Islet of Langerhans (tissue), 1 donor: ENCODE measurements around the gene COLEC12.

Experiments used
- FAIRE-seq: peaks from one replicate; lab custom pipeline; 2011; peaks lifted over from hg19 to GRCh38; lab: Jason Lieb, UNC

The COLEC12 gene

GRCh38 chr18:356778-357177 lies 143.7 kb downstream of the COLEC12 start:
- no peak for FAIRE-seq

- FAIRE-seq = no peak
These were observed 144.8 kb downstream of the COLEC12 start for GRCh38 chr18:355678-356077.

DNA sequence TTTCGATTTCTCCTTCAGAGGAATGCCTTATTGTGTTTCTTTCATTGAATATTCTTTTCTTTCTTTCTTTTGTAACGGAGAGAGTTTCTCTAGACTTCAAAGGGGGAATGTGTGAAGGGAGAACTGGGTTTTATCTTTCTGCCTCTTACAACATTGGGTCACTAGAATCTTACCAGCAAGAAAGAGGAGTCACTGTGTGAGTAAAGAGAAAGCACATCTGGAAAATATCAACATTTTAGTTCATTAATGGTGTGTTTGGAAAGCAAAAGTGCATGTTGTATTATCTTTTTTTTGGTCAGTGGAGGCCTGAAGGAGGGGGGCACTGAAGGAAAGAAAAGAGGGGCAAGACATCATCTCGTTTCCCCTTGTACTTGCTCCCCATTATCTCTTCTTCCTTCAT lies 146.0 kb downstream of the COLEC12 start:
- FAIRE-seq = no peak

DNA sequence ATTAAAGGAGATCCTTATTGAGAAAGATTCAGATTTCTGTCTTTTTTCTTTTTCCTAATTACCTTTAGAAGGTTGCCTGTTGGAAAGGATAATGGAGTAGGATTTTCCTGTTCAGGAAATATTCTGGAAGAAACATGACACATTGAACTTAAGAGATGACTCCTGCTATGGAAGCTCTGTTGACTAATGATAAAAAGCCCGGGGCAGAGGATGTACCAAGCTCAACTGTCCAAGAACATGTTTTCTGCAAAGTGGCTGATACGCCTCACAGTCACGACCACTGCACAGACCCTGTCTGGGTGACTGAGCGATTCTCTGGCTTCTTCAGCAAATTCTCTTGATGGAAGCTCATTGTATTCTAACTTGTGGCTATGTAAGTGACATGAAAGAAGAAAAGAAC lies 146.5 kb downstream of the COLEC12 start:
- FAIRE-seq = no peak

DNA sequence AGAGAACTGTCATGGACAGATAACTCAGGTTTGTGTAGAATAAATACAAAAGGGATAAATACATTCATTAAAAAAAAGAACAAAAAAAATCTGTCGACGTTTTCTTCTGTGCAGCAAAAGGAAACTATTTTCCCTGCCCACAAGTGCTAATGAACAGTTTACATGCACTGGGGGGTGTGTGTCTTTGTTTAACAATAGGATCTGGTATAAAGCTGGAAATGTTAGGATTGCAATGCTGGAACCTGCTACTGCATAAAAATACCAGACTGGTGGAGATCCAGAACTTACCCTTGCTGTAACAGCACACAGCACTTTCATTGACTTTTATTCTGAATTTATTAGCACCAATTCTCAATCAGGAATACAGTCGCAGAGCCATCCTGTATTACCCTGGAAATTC lies 148.1 kb downstream of the COLEC12 start:
- no peak for FAIRE-seq

DNA sequence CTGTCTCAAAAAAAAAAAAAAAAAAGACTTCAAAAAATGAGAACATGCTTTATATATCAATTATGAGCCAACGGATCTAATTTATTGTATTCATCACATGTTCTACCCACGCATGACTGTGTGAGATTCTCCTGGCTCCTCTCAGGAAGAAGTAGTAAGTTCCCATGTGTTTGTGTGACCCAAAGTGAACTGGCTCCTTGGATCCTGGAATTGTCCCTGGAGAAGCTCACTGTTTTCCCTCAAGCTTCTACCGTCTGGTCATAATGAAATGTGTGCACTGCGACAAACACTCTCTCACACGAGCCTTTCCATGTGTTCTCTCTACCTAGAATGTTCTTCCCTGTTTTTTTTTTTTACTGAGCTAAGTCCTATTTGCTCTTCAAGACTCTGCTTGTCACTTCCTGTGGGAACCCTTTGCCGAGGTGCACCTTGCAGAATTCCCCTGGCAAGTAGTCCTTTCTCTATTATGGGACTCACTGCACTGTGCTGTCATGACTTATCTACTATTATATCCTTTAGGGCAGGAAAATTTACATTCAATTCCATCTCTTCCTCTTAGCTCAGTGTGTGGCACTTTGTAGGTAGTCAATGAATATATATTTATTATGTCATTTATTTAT lies 149.4 kb downstream of the COLEC12 start:
- FAIRE-seq = no peak

DNA sequence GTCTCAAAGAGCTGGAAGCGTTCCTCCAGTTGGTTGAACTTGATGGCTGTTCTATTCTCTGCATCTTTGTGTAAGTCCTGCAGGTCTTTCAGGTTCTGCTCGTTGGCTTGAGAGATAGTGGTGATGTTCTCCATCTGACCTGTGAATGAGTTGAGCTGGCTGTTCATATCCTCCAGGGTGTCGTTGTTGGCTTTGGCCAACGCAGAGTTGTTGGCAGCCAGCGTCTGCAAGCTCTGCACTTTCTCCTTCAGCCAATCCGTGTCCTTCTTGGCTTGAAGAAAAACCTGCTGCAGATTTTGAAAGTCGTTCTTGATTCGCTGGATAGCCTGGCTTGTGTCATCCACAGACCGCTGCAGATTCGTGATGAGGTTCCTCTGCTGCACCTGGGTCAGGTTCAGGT lies 153.9 kb downstream of the COLEC12 start:
- no peak for FAIRE-seq

DNA sequence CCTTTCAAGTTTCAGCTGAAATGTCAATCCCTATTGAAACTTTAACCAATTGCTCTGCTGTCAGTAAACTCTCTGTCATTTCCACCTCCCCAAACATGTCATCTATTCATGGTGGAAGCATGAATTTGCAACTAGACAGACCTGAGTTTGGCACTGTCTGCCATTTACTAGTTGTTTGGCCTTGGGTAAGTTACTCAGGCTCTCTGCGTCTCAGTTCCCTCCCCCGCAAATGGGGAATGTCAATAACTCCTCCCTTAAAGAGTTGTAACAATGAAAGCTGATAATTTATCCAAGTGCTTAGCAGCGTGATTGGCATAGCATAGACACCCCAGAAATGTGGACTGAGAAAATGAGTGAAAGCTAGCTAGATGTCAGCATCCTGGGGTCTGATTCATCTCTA lies 159.4 kb downstream of the COLEC12 start:
- no peak for FAIRE-seq

GRCh38 chr18:340044-340443 lies 160.5 kb downstream of the COLEC12 start:
- no peak for FAIRE-seq

DNA sequence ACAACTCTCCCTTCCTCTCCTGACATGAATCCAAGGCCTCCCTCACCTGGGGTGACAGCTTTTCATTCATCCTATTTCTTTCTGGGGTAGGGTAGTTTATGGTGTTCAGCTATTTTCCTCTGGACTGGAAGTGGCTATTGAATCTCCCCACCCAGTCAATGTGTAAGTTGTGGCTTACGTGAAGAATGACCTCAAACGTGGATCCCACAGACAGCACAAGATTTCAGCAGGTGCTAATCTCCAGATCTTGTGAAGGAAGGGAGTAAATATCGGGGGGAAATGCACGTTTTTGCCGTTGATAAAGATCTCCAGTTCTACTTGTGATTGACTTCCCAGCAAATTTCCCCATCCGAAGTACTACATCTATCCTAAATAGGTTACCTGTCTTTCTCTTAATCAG lies 161.3 kb downstream of the COLEC12 start:
- FAIRE-seq = no peak

GRCh38 chr18:336713-337112 lies 163.8 kb downstream of the COLEC12 start:
- FAIRE-seq = no peak

DNA sequence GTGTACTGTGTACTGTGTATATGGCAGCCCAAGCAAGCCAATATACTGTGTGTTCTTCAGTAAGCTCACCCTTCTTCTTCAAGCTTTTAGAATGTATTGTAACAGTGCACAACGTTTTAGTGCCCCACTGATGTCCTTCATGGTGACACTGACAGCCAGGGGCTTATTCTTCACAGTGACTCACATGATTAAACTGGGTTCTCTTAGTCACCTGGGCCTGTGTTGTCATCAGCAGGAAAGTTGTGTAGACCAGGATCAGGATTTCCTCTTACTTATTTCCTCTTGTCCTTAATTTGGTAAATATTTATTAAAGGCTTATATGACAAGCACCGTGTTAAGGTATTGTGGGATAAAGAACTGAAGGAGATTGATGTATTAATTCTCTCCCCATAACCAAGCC lies 164.8 kb downstream of the COLEC12 start:
- FAIRE-seq = no peak

DNA sequence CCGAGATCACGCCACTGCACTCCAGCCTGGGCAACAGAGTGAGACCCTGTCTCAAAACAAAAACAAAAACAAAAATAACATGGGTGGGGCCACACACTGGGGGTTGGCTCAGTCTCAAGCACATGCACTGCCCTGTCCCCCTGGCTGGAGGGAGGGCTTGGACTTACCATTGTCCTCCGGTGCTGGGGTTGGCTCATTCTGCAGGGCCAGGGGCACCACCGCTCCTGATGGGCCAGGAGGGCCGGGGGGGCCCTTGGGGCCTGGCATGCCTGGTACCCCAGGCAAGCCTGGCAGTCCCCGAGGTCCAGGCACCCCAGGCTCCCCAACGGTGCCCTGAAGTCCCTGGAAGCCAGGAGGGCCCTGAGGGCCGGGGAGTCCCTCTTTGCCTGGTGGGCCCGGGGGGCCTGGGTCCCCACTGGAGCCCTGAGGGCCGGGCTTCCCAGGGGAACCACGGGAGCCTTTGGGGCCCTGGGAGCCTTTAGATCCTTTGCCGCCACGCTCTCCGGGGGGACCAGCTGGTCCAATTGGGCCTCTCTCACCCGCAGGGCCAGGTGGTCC lies 165.8 kb downstream of the COLEC12 start:
- FAIRE-seq = no peak

- no peak for FAIRE-seq
These were observed 167.6 kb downstream of the COLEC12 start for GRCh38 chr18:332721-333510.

DNA sequence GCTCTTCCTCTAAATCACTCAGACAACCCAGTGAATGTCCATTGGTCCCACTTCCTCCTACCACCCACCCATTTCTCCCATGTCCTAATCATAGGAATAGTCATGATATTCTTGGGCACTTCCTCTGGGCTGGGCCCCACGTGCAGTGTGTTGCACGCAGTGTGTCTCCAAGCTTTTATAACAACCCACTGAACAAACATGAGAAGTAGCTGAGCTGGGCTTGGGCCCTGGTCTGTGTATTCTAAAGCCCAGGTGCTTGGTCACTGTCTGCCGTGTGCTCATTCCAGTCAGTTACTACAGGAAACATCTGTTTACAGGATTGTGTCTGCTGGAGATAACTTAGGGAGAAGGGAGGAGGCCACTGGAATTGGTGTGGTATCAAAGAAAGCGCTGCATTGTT lies 168.5 kb downstream of the COLEC12 start:
- no peak for FAIRE-seq

DNA sequence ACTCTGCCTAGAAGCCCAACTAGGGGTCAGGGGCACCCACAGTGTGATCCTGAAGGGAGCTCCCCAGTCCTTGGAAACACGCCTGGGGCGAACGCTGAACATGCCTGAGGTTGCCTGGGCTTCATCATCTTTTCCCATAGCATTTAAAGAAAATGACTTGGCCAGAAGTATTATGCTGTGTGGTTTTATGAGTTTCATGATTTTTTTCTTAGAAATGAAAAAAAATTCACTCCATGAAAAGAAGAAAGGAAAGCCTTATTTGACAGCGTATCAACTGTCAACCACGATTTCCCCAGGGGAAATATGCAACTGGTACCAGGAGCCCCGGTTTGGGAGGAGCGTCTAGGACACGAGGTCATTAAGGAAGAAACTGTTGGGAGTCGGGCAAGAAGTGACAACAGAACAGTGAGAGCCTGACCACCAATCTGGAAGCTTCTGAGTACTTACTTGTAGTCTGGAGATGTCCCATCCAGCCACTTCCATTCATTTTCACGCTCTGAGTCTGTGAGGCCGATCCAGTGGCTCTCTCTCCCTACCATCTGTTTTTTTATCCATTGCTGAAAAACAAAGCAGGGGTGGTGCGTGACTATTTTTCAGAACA lies 169.2 kb downstream of the COLEC12 start:
- FAIRE-seq = no peak

DNA sequence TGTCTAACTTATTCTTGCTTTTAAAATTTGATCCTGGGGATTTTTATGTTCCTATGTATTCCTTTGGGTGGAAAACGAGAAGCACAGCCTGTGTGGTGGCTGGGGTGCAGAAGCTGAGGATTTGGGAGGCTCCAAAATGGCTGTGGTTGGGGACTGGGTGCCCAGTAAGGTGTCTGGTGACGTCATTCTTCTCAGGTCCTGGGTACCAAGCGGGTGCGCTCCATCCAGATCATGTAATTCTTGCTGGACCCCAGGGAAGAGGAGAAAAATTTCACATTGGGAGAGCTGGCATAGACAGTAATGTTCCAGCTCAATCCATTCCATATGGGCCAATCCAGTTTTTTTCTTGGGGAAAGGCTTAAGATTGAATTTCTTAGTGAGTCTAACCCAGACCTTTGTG lies 171.6 kb downstream of the COLEC12 start:
- FAIRE-seq = no peak

GRCh38 chr18:326846-327245 lies 173.7 kb downstream of the COLEC12 start:
- FAIRE-seq = no peak

- FAIRE-seq = no peak
These were observed 177.3 kb downstream of the COLEC12 start for GRCh38 chr18:323253-323622.

DNA sequence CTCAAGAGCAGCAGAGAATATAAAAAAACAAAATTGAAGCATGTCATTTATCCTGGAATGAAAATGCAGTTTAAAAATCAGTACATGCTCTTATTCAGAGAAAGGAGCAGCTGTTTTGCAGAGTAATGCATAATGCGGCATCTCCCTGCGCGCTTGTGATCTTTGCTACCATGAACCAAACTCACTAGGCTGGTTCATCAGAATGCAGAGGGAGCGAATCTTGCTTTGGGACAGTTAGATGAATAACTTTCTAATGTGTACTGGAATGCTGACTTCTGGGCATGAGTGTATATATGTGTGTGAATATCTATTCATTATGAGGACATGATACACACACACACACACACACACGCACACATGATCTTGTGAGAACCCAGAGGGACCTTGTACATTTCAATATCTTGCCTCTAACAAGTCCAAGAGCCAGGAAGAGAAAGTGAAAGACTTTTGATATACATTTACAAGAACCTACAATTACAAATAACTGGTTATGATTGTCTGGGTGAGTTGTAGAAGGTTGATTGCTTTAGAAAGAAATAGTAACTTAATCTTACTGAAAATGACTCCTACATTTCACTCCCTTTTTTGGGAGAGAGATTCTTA lies 178.5 kb downstream of the COLEC12 start:
- no peak for FAIRE-seq

DNA sequence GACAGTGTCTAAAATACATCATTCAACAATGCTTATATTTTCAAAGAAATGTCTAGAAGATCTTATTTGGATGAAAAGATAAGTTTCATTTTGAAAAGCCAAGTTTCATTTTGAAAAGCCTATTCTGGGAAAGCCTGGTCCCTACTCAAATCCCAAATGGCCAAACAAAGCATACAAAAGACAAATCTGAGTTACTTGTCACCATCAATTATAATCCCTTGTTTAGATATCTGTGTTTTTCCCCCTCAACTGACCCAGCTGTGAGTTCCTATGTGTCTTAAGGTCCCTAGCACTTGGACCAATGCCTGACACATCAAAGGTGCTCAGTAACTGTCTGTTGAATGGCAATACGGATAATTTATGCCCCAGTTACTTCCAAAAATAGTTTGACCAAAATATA lies 180.3 kb downstream of the COLEC12 start:
- FAIRE-seq = no peak

- FAIRE-seq = no peak
These were observed 180.8 kb downstream of the COLEC12 start for GRCh38 chr18:319720-320119.

GRCh38 chr18:318791-319291 lies 181.7 kb downstream of the COLEC12 start:
- no peak for FAIRE-seq
